LNCaP clone FGC (cell line): ENCODE data around the gene CDH19.
"Not testable (repeated sequence)": the region's sequence is repeated elsewhere in the genome, so short reads cannot be mapped to it uniquely, and the experiment has no call there.

Experiments used
- DNase-seq: peaks from one replicate; pipeline ENCODE4 v3.0.0-alpha.2; 2011; ENCODE audit warnings: low read depth
- H3K4me3 ChIP-seq: 2 replicates; pipeline ENCODE4 v1.5.1; 2011; ENCODE audit warnings: mild to moderate bottlenecking, low read depth, low read length, control low read depth
- CTCF ChIP-seq: IDR thresholded peaks from 2 replicates; pipeline ENCODE4 v1.5.1; 2012; ENCODE audit warnings: mild to moderate bottlenecking; ENCODE audit not compliant: control insufficient read depth, insufficient read depth; ENCODE audit errors: extremely low read depth

CDH19 gene

GRCh38 chr18:66506178-66506577 is 97.7 kb downstream of the CDH19 start:
- TF ChIP-seq CTCF, result no peak
- DNase-seq, result no peak
- H3K4me3 ChIP-seq, result no peak overlapping the region

DNA sequence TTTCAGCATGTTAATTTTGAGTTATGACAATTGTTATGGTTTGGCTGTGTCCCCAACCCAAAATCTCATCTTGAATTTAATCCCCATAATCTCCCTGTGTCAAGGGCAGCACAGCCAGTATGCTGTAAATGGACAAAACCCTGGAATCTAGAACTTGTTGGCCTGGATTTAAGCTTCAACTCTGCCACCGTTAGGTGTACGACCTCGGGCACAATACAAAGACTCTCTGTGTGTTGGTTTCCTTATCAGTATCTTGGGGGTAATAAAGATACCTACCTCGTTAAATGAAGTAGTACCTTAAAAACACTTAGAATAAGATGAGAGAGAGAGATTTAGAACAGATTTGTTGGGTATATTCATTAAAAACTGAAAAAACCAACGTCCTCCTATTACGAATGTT is 106.5 kb downstream of the CDH19 start:
- no peak for TF ChIP-seq CTCF
- DNase-seq, result no peak
- no peak overlapping the region for H3K4me3 ChIP-seq

- no peak overlapping the region for H3K4me3 ChIP-seq
- TF ChIP-seq CTCF, result peak; percentile 76
- peak; percentile 46 for DNase-seq
Measured at GRCh38 chr18:66495844-66496243, 108.0 kb downstream of the CDH19 start.

DNA sequence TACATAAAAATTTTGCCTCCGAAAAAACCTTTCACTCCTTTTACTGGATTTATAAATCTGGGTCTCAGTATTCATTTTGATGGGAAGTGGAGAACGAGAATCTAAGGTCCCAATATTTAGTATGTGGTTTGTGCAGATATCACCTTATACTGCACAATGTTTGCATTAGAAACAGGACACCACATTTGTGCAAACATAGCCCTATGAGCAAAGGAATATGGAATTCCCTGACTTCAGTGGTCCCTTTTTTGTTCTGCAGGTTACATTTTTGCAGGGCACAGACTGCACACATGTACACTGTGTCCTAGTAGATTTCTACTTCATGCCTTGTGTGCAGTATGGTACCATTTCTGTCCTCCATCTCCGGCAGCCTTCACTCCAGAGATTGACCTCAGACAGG is 130.0 kb downstream of the CDH19 start:
- TF ChIP-seq CTCF, result no peak
- DNase-seq, result no peak
- no peak overlapping the region for H3K4me3 ChIP-seq

DNA sequence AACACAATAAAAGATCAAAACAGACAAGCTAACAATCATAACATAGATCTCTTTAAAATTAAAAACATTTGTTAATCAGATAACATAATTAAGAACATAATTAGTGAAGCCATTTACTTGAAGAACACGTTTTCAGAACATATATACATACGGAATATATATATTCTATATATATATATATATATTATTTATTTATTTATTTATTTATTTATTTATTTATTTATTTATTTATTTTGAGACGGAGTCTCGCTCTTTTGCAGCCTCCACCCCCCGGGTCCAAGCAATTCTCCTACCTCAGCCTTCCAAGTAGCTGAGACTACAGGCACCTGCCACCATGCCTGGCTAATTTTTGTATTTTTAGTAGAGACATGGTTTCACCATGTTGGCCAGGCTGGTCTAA is 137.7 kb downstream of the CDH19 start:
- DNase-seq, H3K4me3 ChIP-seq: not testable (repeated sequence)

DNA sequence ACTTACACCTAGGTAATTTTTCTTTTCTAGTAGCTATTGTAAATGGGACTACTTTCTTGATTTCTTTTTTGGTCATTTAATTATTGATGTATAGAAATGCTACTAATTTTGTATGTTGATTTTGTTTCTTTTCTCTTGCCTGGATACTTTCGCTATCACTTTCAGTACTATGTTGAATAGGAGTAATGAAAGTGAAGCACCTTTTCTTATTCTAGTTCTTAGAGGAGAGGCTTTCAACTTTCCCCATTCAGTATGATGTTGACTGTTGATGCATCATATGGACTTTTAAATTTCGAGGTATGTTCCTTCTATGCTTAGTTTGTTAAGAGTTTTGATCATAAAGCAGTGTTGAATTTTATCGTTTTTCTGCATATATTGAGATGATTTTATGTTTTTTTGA is 142.5 kb downstream of the CDH19 start:
- no peak for TF ChIP-seq CTCF
- no peak for DNase-seq
- no peak overlapping the region for H3K4me3 ChIP-seq

- no peak overlapping the region for H3K4me3 ChIP-seq
- DNase-seq, result no peak
- TF ChIP-seq CTCF, result no peak
Measured at GRCh38 chr18:66457245-66457644, 146.6 kb downstream of the CDH19 start.
